GM13976 (cell line): ENCODE data around the gene GLTP.

Experiments used
- DNase-seq: peaks from one replicate; pipeline ENCODE4 v3.0.0; 2012; ENCODE audit warnings: low spot score
- in situ Hi-C: fragments of 300-500 bp; cut with MboI; formaldehyde crosslinking; loops from one replicate; pipeline ENCODE4 v1.12.0; 2022; ENCODE audit warnings: low sequenced_read_pairs, mixed read lengths, inconsistent platforms; ENCODE audit not compliant: unreplicated experiment
- TF ChIP-seq, protein P1 (sequence below): IDR thresholded peaks from 2 replicates; pipeline ENCODE4 v1.5.1; 2012; ENCODE audit warnings: borderline replicate concordance, mild to moderate bottlenecking; ENCODE audit not compliant: insufficient read depth; ENCODE audit errors: extremely low read depth, missing control alignments, control extremely low read depth

GLTP gene

DNA sequence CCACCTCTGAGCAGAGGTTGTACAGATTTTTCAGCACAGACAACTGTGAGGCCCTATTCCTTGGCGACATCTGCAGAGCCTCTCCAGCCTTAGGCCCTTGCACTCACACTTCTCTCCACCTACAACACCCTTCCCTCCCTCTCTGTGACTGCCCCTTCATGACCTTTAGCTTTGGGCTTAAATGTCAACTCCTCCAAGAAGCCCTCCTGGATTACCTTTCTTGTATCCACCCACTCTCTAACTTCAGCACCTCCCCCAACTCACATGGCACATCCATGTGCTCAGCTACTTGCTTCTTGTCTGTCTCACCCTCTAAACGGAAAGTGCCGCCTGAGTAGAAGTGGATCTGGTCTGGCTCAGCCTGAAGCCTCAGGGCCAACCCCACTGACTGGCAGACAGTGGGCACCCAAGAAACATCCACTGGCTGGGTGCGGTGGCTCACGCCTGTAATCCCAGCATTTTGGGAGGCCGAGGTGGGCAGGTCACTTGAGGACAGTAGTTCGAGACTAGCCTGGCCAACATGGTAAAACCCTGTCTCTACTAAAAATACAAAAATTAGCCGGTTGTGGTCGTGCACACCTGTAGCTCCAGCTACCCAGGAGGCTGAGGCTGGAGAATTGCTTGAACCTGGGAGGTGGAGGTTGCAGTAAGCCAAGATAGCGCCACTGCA, 69.3 kb downstream of the GLTP start:
- TF ChIP-seq, protein P1, sequence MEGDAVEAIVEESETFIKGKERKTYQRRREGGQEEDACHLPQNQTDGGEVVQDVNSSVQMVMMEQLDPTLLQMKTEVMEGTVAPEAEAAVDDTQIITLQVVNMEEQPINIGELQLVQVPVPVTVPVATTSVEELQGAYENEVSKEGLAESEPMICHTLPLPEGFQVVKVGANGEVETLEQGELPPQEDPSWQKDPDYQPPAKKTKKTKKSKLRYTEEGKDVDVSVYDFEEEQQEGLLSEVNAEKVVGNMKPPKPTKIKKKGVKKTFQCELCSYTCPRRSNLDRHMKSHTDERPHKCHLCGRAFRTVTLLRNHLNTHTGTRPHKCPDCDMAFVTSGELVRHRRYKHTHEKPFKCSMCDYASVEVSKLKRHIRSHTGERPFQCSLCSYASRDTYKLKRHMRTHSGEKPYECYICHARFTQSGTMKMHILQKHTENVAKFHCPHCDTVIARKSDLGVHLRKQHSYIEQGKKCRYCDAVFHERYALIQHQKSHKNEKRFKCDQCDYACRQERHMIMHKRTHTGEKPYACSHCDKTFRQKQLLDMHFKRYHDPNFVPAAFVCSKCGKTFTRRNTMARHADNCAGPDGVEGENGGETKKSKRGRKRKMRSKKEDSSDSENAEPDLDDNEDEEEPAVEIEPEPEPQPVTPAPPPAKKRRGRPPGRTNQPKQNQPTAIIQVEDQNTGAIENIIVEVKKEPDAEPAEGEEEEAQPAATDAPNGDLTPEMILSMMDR, result no peak
- in situ Hi-C loops, result no loop called here
- DNase-seq, result no peak

DNA sequence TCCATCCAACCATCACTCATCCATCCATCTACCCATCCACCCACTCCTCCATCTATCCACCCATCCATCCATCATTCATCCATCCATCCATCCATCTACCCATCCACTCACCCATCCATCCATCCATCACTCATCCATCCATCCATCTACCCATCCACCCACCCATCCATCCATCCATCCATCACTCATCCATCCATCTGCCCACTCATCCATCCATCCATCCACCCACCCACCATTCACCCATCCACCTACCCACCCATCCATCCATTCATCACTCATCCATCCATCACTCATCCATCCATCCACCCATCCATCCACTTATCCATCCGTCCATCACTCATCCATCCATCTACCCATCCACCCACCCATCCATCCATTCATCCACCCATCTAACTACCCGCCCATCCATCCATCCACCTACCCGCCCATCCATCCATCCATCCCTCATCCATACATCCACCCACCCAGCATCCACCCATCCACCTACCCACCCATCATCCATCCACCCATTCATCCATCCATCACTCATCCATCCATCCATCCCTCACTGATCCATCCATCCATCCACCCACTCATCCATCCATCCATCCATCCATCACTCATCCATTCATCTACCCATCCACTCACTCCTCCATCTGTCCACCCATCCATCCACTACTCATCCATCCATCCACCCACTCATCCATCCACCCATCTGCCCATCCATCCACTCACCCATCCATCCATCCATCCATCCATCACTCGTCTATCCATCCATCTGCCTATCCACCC, 71.3 kb downstream of the GLTP start:
- DNase-seq, result no peak
- TF ChIP-seq, protein P1, result no peak
- in situ Hi-C loops, result no loop called here

DNA sequence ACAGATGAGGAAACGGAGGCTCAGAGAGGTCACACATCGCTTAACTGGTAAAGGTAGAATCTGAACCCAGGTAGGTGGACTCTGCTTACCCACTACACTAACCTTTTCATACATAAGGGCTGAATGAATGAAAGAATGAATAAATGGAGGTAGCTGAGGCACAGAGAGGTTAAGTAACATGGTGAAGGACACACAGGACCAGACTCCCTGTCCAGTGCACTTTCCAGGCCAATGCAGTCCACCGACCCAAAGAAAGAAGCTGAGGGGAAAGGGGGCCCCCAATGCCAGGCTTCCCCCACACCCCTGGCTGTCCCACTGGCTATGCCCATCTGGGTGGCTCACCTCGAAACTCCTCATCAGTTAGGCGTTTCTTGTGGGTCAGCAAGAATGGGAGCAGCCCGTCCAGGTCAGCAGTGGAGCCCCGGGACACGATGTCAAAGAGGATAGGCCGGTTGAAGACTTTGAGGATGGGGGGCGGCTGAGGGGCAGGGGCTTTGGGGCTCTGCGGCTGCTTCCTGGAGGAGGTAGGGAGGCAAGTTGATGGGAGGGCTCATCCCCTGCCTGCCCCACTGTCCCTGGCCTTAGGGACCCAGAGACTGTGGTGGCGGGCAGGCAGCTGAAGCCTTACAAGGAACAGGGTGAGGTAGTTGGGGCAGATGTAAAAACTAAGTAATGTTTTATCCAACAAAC, 72.2 kb downstream of the GLTP start:
- in situ Hi-C loops, result no loop called here
- DNase-seq, result no peak
- TF ChIP-seq, protein P1, result no peak

DNA sequence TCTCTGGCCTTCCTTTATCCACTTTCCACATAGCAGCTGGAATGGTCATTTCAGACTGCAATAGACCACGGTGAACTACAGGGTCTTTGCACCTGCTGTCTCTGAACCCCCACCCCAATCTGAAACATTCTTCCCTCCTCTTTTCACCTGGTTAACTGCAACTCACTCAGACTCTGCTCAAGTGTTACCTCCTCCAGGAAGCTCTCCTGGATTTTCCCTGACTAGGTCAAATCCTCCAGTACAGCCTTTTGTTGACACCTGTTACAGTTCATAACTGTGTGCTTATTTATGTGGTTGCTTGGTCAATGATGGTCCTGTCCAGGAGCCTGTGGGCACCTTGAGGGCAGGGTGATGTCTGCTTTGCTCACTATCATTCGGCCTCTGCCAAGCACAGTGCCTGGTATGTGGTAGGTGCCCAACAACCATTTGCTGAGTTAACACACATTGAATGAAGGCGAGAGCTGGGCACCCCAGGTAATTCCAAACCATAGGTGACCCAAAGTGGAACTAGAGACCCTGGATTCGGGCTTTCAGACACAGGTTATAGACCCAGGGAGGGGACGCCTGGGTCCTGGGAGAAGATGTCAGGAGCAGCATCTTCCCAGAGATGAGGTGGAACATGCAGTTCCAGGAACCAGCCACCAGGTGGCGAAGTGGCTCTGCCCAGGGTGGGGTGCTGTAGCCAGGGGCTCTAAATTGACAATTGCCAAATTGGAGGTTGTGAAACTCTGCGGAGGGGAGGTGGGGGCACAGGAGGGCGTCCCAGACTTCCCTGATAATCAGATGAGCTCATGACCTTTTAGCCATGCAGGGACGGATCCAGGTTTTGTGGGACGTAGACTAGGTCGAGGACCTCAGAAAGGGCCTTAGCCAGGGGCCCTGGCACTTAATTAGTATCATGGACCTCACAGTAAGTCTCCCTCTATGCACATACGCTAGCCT, 75.2 kb downstream of the GLTP start:
- in situ Hi-C loops, result no loop called here
- TF ChIP-seq, protein P1, result peak; percentile 85
- peak; percentile 87 for DNase-seq

DNA sequence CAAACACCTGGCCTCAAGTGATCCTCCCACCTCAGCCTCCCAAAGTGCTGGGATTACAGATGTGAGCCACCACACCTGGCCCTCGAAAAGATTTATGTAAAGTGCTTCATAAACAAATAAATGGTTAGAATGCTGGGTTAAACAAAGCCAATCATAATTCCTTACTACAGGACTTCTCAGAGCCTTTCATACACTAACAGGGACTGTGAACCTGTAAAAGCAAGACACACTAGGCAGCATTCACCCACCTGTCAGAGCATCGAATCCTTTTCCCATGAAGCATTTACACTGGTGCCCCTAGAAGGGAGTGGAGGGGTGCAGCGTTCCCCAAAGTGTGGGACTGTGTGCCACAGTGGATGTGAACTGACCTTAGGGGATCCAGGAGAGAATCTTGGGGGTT, 76.7 kb downstream of the GLTP start:
- TF ChIP-seq, protein P1, result no peak
- in situ Hi-C loops, result no loop called here

DNA sequence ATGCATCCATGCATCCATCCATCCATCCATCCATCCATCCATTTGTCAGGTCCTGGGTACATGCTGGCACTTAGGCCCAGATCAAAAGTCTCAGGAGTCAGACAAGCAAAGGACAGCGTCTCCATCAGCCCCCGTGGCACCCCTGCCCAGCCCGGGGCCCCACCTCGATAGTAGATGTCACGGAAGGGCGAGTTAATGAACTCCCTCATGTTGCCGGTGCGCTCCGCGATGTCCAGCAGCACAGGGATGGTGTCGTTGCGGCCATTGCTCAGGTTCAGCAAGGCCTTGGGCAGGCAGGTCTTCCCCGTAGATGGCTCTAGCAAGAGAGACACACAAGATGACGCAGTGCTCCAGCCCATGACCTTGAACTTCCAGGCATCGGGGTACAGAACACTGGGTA, 77.5 kb downstream of the GLTP start:
- TF ChIP-seq, protein P1, result no peak
- in situ Hi-C loops, result no loop called here
- no peak for DNase-seq

More for the DNA sequence above, 76.7 kb downstream of the GLTP start:
- DNase-seq, result no peak
